Breast epithelium (tissue), 3 donors: ENCODE data around the gene ISG15.

Experiments used
- CTCF ChIP-seq, 3 donors: fragments of 450-650 bp; IDR thresholded peaks; one replicate each; pipeline ENCODE4 v1.5.1; 2016 to 2017; ENCODE audit warnings: antibody characterized with exemption in 3 of 3, mild to moderate bottlenecking in 3 of 3, moderate library complexity in 3 of 3
- POLR2AphosphoS5 ChIP-seq, 3 donors: sonication (generic); formaldehyde crosslinking; IDR thresholded peaks; one replicate each; pipeline ENCODE4 v1.6.1; 2017; ENCODE audit warnings: antibody characterized with exemption in 3 of 3

GRCh38 chr1:1006305-1007159 is 6.8 kb upstream of the ISG15 start:
- TF ChIP-seq CTCF (IDR thresholded peaks at IDR 0.05) (no peak), POLR2AphosphoS5 (IDR thresholded peaks at IDR 0.05) (no peak)
